Mesenchymal stem cell (in vitro differentiated cells and primary cell): Measurements from ENCODE around the gene CYP2W1.

Source experiments
- DNase-seq: peaks from one replicate; pipeline ENCODE4 v3.0.0-alpha.2; 2013
- H2AFZ ChIP-seq: one replicate; pipeline ENCODE4 v1.6.1; 2013; ENCODE audit warnings: low read depth, mild to moderate bottlenecking, control low read depth, inconsistent platforms, low read length, moderate library complexity
- H2AK5ac ChIP-seq: 2 replicates; pipeline ENCODE4 v1.6.1; 2013; ENCODE audit warnings: low read length, moderate library complexity, mild to moderate bottlenecking, inconsistent platforms; ENCODE audit not compliant: severe bottlenecking
- H2BK120ac ChIP-seq: one replicate; pipeline ENCODE4 v1.6.1; 2013; ENCODE audit warnings: low read depth, mild to moderate bottlenecking, inconsistent platforms, low read length, moderate library complexity
- H2BK12ac ChIP-seq, 2 experiments: one replicate each; pipeline ENCODE4 v1.6.1; 2013; ENCODE audit warnings: inconsistent platforms in 2 of 2, low read length in 2 of 2, mild to moderate bottlenecking in 2 of 2, moderate library complexity in 2 of 2, control low read depth in 1 of 2
- H2BK15ac ChIP-seq: one replicate; pipeline ENCODE4 v1.6.1; 2013; ENCODE audit warnings: mild to moderate bottlenecking, low read depth, inconsistent platforms; ENCODE audit not compliant: poor library complexity, severe bottlenecking
- H2BK5ac ChIP-seq: 2 replicates; pipeline ENCODE4 v1.6.1; 2013; ENCODE audit warnings: low read depth, mild to moderate bottlenecking, low read length, control low read depth, inconsistent platforms; ENCODE audit not compliant: poor library complexity, severe bottlenecking
- H3K14ac ChIP-seq, 2 experiments: one replicate each; pipeline ENCODE4 v1.6.1; 2013; ENCODE audit warnings: inconsistent platforms in 2 of 2, low read length in 2 of 2, control low read depth in 1 of 2, mild to moderate bottlenecking in 1 of 2, moderate library complexity in 1 of 2
- H3K18ac ChIP-seq, 2 experiments: one replicate each; pipeline ENCODE4 v1.6.1; 2013; ENCODE audit warnings: inconsistent platforms in 2 of 2, low read length in 2 of 2, control low read depth in 1 of 2, low read depth in 1 of 2, mild to moderate bottlenecking in 1 of 2
- H3K23ac ChIP-seq, 2 experiments: one replicate each; pipeline ENCODE4 v1.6.1; 2013; ENCODE audit warnings: inconsistent platforms in 2 of 2, low read length in 2 of 2, mild to moderate bottlenecking in 2 of 2, moderate library complexity in 2 of 2, control low read depth in 1 of 2
- H3K27ac ChIP-seq: 2 replicates; pipeline ENCODE4 v1.5.1; 2013; ENCODE audit warnings: mild to moderate bottlenecking, moderate library complexity, low read length, control low read depth, inconsistent platforms; ENCODE audit not compliant: poor library complexity, severe bottlenecking
- H3K27me3 ChIP-seq, 2 experiments: 2 replicates each; pipeline versions ENCODE4 v1.6.1 to v1.7.0; 2013; ENCODE audit warnings: low read length in 2 of 2, mild to moderate bottlenecking in 2 of 2, moderate library complexity in 2 of 2, control low read depth in 1 of 2, inconsistent platforms in 1 of 2; ENCODE audit not compliant: control insufficient read depth in 1 of 2, insufficient read depth in 1 of 2
- H3K36me3 ChIP-seq, 2 experiments: 2 replicates each; pipeline versions ENCODE4 v1.6.1 to v1.7.0; 2013; ENCODE audit warnings: low read length in 2 of 2, control low read depth in 1 of 2, inconsistent platforms in 1 of 2, low read depth in 1 of 2, mild to moderate bottlenecking in 1 of 2; ENCODE audit not compliant: insufficient read depth in 2 of 2, control insufficient read depth in 1 of 2
- H3K4ac ChIP-seq, 2 experiments: one replicate each; pipeline ENCODE4 v1.6.1; 2013; ENCODE audit warnings: inconsistent platforms in 2 of 2, low read length in 2 of 2, mild to moderate bottlenecking in 2 of 2, moderate library complexity in 2 of 2, control low read depth in 1 of 2, low read depth in 1 of 2
- H3K4me1 ChIP-seq: 2 replicates; pipeline ENCODE4 v1.6.1; 2013; ENCODE audit warnings: low read depth, low read length, control low read depth; ENCODE audit not compliant: control insufficient read depth, insufficient read depth
- H3K4me2 ChIP-seq: 2 replicates; pipeline ENCODE4 v1.6.1; 2013; ENCODE audit warnings: low read length, mild to moderate bottlenecking, inconsistent platforms; ENCODE audit not compliant: poor library complexity, severe bottlenecking
- H3K4me3 ChIP-seq, 2 experiments: 2 replicates each; pipeline versions ENCODE4 v1.5.1 to v1.7.0; 2013; ENCODE audit warnings: low read length in 2 of 2, mild to moderate bottlenecking in 2 of 2, control low read depth in 1 of 2, low read depth in 1 of 2; ENCODE audit not compliant: insufficient read depth in 1 of 2
- H3K79me1 ChIP-seq: replicated peaks from 2 replicates; pipeline ENCODE4 v1.6.1; 2013; ENCODE audit warnings: mild to moderate bottlenecking, control low read depth, low read length, inconsistent platforms; ENCODE audit not compliant: poor library complexity, severe bottlenecking
- H3K9ac ChIP-seq: 2 replicates; pipeline ENCODE4 v1.7.0; 2013; ENCODE audit warnings: mild to moderate bottlenecking, low read length, moderate library complexity
- H3K9me3 ChIP-seq: 2 replicates; pipeline ENCODE4 v1.7.0; 2013; ENCODE audit warnings: mild to moderate bottlenecking, low read length; ENCODE audit not compliant: control insufficient read depth
- H4K8ac ChIP-seq: one replicate; pipeline ENCODE4 v1.6.1; 2013; ENCODE audit warnings: inconsistent platforms, mild to moderate bottlenecking, low read length, moderate library complexity
- H4K91ac ChIP-seq: one replicate; pipeline ENCODE4 v1.6.1; 2013; ENCODE audit warnings: mild to moderate bottlenecking, low read length, inconsistent platforms
- WGBS: methylation state at CpG from one replicate; pipeline ENCODE4 v1.1.7; 2013; ENCODE audit warnings: mixed read lengths; 5-methylcytosine and 5-hydroxymethylcytosine counted together

The CYP2W1 gene

GRCh38 chr7:945147-945555 lies 37.8 kb upstream of the CYP2W1 start:
- Histone ChIP-seq H3K9me3 (peaks cover 13% of the 10 kb centered on the region), H4K8ac (no peak overlapping the region), H2BK15ac (no peak overlapping the region), H3K79me1 (no peaks in the 10 kb centered on the region), H3K36me3 (no peaks in the 10 kb centered on the region), H3K27me3 (peaks cover 0 to 34% of the 10 kb centered on the region in 2 experiments), H3K9ac (no peak overlapping the region), H2BK5ac (no peak overlapping the region), H4K91ac (no peak overlapping the region), H2AFZ (peak overlapping the region; percentile 19), H3K18ac (no peak overlapping the region), H3K4me3 (no peak overlapping the region), H3K4me2 (no peak overlapping the region), H3K23ac (no peak overlapping the region), H3K4me1 (peaks cover 7% of the 10 kb centered on the region), H2BK120ac (no peak overlapping the region), H3K27ac (no peak overlapping the region), H3K4ac (no peak overlapping the region), H2AK5ac (no peak overlapping the region), H2BK12ac (no peak overlapping the region), H3K14ac (no peak overlapping the region)
- no peak for DNase-seq
- WGBS = 80% methylated on average over 13 of the region's 13 CpGs

GRCh38 chr7:945556-946255 lies 37.3 kb upstream of the CYP2W1 start:
- Histone ChIP-seq H2BK15ac (no peak overlapping the region), H4K91ac (no peak overlapping the region), H3K4me3 (no peak overlapping the region), H3K27ac (no peak overlapping the region), H3K27me3 (peaks cover 0 to 29% of the 10 kb centered on the region in 2 experiments), H3K4me1 (peaks cover 7% of the 10 kb centered on the region), H3K79me1 (no peaks in the 10 kb centered on the region), H3K4ac (no peak overlapping the region), H3K18ac (no peak overlapping the region), H2AK5ac (no peak overlapping the region), H4K8ac (no peak overlapping the region), H3K14ac (no peak overlapping the region), H3K4me2 (no peak overlapping the region), H2BK12ac (no peak overlapping the region), H2BK5ac (no peak overlapping the region), H3K36me3 (no peaks in the 10 kb centered on the region), H2BK120ac (no peak overlapping the region), H3K9ac (no peak overlapping the region), H3K23ac (no peak overlapping the region), H3K9me3 (peaks cover 8% of the 10 kb centered on the region), H2AFZ (peak overlapping the region; percentile 1)
- DNase-seq = no peak
- WGBS = 47% methylated on average over 30 of the region's 30 CpGs

GRCh38 chr7:946256-946996 lies 36.6 kb upstream of the CYP2W1 start:
- Histone ChIP-seq H3K14ac (no peak overlapping the region), H2BK120ac (no peak overlapping the region), H3K9me3 (peaks cover 4% of the 10 kb centered on the region), H3K18ac (no peak overlapping the region), H3K4ac (no peak overlapping the region), H3K36me3 (no peaks in the 10 kb centered on the region), H3K23ac (no peak overlapping the region), H3K4me3 (no peak overlapping the region), H3K27me3 (peaks cover 0 to 23% of the 10 kb centered on the region in 2 experiments), H4K8ac (no peak overlapping the region), H2BK15ac (no peak overlapping the region), H2BK12ac (no peak overlapping the region), H2BK5ac (no peak overlapping the region), H4K91ac (no peak overlapping the region), H3K9ac (no peak overlapping the region), H3K4me2 (no peak overlapping the region), H2AFZ (peak overlapping the region; percentile 1), H3K4me1 (peaks cover 7% of the 10 kb centered on the region), H2AK5ac (no peak overlapping the region), H3K27ac (no peak overlapping the region), H3K79me1 (no peaks in the 10 kb centered on the region)
- 86% methylated on average over 28 of the region's 29 CpGs for WGBS
- no peak for DNase-seq

- Histone ChIP-seq H2BK120ac (no peak overlapping the region), H3K4me3 (no peak overlapping the region), H3K4ac (no peak overlapping the region), H2AFZ (no peak overlapping the region), H4K8ac (no peak overlapping the region), H3K4me2 (no peak overlapping the region), H3K36me3 (no peaks in the 10 kb centered on the region), H3K14ac (no peak overlapping the region), H3K23ac (no peak overlapping the region), H2BK15ac (no peak overlapping the region), H3K9me3 (no peaks in the 10 kb centered on the region), H2AK5ac (no peak overlapping the region), H3K79me1 (no peaks in the 10 kb centered on the region), H4K91ac (no peak overlapping the region), H3K9ac (no peak overlapping the region), H3K18ac (no peak overlapping the region), H3K27ac (no peak overlapping the region), H2BK5ac (no peak overlapping the region), H3K27me3 (peaks cover 7 to 21% of the 10 kb centered on the region in 2 experiments), H2BK12ac (no peak overlapping the region), H3K4me1 (peaks cover 7% of the 10 kb centered on the region)
- 91% methylated on average over 37 of the region's 37 CpGs for WGBS
- no peak for DNase-seq
Measured at GRCh38 chr7:947391-948210, 35.4 kb upstream of the CYP2W1 start.
